GM12801 (cell line): ENCODE data around the gene TMEM161B.

Experiments
- TF ChIP-seq, protein P1 (sequence below): IDR thresholded peaks from one replicate; pipeline ENCODE4 v1.5.1; 2011; ENCODE audit warnings: control low read depth; ENCODE audit not compliant: insufficient read length; ENCODE audit errors: extremely low read depth

The TMEM161B gene

DNA sequence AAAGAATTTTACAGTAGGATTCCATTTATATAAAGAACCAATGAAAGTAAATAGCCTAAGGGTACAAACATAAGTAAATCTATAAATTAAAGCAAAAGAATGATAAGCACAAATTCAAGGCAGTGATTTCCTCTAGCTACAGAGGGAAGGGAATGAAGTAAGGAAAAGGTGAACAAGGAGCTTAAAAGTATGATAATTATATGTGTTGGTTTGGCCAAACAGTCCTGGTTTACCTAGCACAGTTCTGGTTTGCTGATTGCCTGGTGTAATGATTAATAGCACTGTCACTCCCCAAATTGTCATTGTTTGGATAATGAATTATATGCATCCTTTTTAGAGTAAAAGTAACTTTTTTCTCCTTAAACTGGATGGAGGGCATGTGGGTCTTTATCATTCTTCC is 15.0 kb upstream of the TMEM161B start:
- TF ChIP-seq, protein P1, sequence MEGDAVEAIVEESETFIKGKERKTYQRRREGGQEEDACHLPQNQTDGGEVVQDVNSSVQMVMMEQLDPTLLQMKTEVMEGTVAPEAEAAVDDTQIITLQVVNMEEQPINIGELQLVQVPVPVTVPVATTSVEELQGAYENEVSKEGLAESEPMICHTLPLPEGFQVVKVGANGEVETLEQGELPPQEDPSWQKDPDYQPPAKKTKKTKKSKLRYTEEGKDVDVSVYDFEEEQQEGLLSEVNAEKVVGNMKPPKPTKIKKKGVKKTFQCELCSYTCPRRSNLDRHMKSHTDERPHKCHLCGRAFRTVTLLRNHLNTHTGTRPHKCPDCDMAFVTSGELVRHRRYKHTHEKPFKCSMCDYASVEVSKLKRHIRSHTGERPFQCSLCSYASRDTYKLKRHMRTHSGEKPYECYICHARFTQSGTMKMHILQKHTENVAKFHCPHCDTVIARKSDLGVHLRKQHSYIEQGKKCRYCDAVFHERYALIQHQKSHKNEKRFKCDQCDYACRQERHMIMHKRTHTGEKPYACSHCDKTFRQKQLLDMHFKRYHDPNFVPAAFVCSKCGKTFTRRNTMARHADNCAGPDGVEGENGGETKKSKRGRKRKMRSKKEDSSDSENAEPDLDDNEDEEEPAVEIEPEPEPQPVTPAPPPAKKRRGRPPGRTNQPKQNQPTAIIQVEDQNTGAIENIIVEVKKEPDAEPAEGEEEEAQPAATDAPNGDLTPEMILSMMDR, result no peak

DNA sequence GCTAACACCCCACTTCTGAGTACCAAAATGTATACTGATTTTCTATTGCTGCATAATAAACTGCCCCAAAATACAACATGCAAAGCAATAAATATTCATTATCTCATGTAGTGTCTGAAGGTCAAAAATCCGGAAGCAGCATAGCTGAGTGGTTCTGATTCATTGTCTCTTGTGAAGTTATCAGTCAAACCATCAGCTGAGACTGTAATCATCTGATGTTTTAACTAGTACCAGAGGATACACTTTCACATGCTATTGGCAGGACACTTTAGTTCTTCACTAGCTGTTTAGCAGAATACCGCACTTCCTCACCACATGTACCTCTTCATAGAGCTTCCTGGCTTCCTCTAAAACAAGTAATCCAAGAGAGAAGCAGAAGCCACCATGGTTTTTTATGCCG is 12.7 kb upstream of the TMEM161B start:
- TF ChIP-seq, protein P1, result no peak

DNA sequence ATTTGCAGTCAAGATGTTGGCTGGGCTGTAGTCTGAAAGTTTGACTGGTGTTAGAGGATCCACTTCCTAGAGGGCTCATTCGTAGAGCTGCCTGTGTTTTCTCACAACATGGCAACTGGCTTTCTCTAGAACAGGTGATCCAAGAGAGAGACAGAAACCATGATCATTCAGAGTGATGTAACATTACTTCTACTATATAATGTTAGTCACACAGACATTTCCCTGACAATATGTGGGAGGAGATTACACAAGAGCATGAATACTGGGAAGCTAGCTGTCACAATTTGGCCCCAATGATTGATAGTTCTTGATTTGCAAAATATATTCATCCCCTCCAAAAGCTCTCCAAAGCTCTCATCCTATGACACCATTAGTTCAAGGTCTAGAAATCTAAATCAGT is 10.9 kb upstream of the TMEM161B start:
- TF ChIP-seq, protein P1, result no peak

DNA sequence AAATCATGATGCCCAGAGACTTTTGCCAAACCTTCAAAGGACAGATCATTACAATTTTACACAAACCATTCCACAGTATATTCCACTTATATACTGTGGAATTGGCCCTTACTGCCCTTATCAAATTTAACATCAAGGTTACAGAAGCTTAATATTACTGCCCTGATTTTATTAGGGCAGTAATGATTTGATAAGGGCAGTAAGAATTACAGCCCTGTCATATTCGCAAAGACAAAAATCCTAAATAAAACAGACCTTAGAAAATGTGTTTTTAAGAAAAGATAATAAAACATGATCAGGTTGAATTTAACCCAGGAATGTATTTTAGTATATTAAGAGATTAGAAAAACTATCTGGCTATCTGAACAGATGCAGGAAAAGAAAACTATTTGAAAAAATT is 7.7 kb upstream of the TMEM161B start:
- TF ChIP-seq, protein P1, result no peak

DNA sequence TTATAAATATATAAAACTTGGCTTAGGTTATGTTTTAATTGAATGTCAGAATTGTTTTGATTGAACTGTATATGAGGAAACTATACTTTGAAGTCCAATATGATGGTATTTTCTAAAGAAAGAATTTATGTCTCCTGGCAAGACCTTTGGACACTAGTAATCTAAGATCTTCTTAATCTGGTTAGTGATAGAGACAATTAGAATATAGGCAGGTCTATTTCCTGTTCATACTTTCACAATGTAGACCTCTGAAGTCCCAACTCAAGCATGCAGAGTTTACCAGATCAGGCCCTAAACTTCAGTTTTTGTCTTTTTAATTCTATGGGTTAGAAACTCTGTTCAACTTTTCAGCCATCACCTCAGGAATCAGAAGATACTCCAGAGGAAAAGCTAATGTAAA is 6.9 kb upstream of the TMEM161B start:
- TF ChIP-seq, protein P1, result no peak

DNA sequence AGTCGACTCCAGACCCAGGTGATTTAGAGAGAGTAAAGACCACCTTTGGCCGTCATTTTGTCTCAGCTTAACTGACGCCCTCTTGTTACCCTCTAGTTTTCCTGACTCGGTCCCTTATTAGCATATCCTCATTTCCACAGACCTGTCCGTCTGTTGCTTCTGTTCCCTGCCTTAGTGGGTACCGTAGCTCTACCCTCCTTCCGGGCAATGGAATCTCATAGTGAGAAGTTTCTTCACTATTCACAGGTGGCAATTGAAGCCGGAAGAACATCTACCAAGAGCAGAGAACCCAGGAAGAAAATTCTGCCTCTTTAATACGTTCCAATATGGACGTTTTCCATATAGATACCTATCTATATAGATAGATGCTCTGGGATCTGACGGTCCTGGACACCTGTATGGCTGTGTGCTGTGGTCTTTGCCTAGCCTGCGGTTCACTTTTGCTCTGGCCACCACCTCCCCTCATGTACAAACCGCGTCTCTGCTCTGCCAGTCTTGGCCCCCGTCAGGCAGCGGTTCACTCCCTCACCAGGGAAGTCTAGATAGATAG is 652 bp upstream of the TMEM161B start:
- TF ChIP-seq, protein P1, result no peak

DNA sequence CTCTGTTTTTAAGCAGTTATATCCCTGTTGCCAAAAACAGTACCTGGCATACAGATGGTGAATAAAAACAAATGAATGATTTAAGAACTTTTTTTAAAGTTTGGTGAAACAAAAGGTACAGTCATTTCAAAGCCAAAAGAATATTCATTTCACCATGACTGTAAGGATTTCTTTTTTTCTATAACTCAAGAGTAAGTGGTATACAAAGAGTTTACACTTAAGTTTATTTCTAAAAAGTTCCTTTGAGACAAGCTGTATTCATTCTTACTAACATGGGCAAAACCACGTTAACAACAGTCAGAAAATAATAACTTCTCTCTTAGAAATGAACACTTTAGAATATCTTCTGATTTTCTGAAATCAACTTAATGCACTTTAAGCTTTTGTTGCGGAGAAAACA is 5.3 kb downstream of the TMEM161B start:
- TF ChIP-seq, protein P1, result no peak
